Measurements from ENCODE around the gene SARNP. TPM values are rescaled to one million over a fixed set of nuclear protein-coding genes. Genes with fewer than 3 reads are reported as not detected.

Gene SARNP
- polyA plus RNA-seq, 1 of the 3 experiments (the other 2 are of a cell fraction) = 65.8 TPM

DNA sequence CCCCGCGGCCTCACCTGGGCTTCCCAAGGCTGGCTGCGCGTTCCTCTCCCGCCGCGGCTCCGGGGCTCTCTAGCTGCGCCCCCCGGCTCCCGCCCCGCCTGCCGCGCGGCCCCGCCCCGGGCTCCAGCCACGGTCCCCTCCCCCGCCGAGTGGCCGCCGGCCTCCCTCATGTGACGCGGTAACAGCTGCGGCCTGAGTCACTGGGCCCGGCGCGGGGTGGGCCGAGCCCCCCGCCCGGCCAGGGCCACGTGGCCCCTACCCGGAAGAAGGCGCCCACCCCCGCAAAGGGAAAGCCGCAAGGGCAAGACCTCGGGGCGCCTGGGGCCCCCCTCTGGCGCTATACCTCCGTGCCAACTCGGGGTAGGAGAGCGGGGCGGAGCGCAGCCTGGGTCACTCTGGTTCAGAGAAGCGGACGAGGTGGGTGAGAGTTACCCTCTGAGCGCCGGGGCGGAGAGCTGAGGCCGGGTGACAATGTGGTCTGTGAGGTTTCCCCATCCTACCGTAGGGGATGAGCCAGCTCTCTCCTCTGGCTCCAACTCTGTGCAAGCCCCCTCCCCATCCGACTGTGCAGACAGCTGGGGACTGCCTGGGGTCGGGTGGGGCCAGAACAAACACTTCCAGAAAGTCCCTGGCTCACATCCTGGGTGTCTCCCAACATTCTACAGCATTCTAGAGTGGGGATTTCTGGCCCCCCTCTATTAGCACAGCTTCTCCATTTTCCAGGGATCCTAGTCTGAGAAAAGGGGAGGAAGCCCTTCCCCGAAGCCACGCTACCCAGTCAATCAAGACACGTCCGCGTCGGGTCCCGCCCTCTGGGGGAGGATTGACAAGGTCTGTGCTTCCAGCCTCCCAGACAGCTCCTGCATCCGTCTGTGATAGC, 88.3 kb downstream of the SARNP start, which contains the start of gene CD63 (continued):
- TF ChIP-seq REST (IDR thresholded peaks at IDR 0.05; ENCODE audit: low read depth, low read length) = peak; percentile 52
- TF ChIP-seq FOSL2 (IDR thresholded peaks at IDR 0.05; ENCODE audit: borderline replicate concordance, low read depth) = peak; percentile 74; the same call in 1 of the 2 replicates
- peak in 1 of 2 experiments; percentile 6; a peak in 1 of 4 replicates for TF ChIP-seq EP300 (IDR thresholded peaks at IDR 0.05; ENCODE audit: borderline replicate concordance in 1 of 2, low read depth in 1 of 2, low read length in 1 of 2)
- TF ChIP-seq, protein P1, sequence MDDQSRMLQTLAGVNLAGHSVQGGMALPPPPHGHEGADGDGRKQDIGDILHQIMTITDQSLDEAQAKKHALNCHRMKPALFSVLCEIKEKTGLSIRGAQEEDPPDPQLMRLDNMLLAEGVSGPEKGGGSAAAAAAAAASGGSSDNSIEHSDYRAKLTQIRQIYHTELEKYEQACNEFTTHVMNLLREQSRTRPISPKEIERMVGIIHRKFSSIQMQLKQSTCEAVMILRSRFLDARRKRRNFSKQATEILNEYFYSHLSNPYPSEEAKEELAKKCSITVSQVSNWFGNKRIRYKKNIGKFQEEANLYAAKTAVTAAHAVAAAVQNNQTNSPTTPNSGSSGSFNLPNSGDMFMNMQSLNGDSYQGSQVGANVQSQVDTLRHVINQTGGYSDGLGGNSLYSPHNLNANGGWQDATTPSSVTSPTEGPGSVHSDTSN (IDR thresholded peaks at IDR 0.05) = peak; percentile 98
- peak; percentile 90 for TF ChIP-seq USF1 (IDR thresholded peaks at IDR 0.05; ENCODE audit: borderline replicate concordance, low read depth)
- no peak for TF ChIP-seq RAD21 (IDR thresholded peaks at IDR 0.05; ENCODE audit: low read length)
- no peak for TF ChIP-seq EZH2phosphoT487 (IDR thresholded peaks at IDR 0.05; ENCODE audit: borderline replicate concordance, low read depth)
- TF ChIP-seq, protein P2, sequence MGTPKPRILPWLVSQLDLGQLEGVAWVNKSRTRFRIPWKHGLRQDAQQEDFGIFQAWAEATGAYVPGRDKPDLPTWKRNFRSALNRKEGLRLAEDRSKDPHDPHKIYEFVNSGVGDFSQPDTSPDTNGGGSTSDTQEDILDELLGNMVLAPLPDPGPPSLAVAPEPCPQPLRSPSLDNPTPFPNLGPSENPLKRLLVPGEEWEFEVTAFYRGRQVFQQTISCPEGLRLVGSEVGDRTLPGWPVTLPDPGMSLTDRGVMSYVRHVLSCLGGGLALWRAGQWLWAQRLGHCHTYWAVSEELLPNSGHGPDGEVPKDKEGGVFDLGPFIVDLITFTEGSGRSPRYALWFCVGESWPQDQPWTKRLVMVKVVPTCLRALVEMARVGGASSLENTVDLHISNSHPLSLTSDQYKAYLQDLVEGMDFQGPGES (IDR thresholded peaks at IDR 0.05; ENCODE audit: low read depth, low read length) = no peak
- peak; percentile 63 for TF ChIP-seq TCF12 (IDR thresholded peaks at IDR 0.05)
- peak; percentile 65; the same call in 1 of the 2 replicates for TF ChIP-seq TAF1 (IDR thresholded peaks at IDR 0.05; ENCODE audit: borderline replicate concordance, low read depth, low read length)
- no peak for TF ChIP-seq FOXJ3 (CRISPR knock-in tag; IDR thresholded peaks at IDR 0.05)
- no peak for TF ChIP-seq MEF2A (IDR thresholded peaks at IDR 0.05; ENCODE audit: borderline replicate concordance, low read depth)
- peak; percentile 84 for TF ChIP-seq MXI1 (IDR thresholded peaks at IDR 0.05; ENCODE audit: low read depth, low read length)

All from SK-N-SH (cell line).